DOHH2 (cell line): ENCODE measurements around the gene OSBPL2.

Source experiments
- H3F3A ChIP-seq: fragments of 200-600 bp; sonication (generic), shearing (Covaris generic); 2 replicates; pipeline ENCODE4 v1.6.0; 2016; ENCODE audit warnings: antibody characterized with exemption, mild to moderate bottlenecking; ENCODE audit not compliant: control insufficient read depth, insufficient read depth
- H3K27ac ChIP-seq: fragments of 200-600 bp; sonication (generic); 2 replicates; pipeline ENCODE4 v1.5.1; 2014; ENCODE audit warnings: low read depth, mild to moderate bottlenecking, low read length, moderate library complexity
- H3K27me3 ChIP-seq: fragments of 200-600 bp; sonication (generic); 2 replicates; pipeline ENCODE4 v1.6.1; 2014; ENCODE audit warnings: mild to moderate bottlenecking, low read length, mixed read lengths; ENCODE audit not compliant: control insufficient read depth
- H3K36me3 ChIP-seq: fragments of 200-600 bp; sonication (generic); 2 replicates; pipeline ENCODE4 v1.6.1; 2014; ENCODE audit warnings: mild to moderate bottlenecking, low read length, moderate library complexity, mixed read lengths; ENCODE audit not compliant: control insufficient read depth
- H3K4me1 ChIP-seq: fragments of 200-600 bp; sonication (generic); 2 replicates; pipeline ENCODE4 v1.6.1; 2014; ENCODE audit warnings: mild to moderate bottlenecking, low read length, mixed read lengths; ENCODE audit not compliant: control insufficient read depth
- H3K4me2 ChIP-seq: fragments of 200-600 bp; sonication (generic); 2 replicates; pipeline ENCODE4 v1.6.0; 2014; ENCODE audit warnings: mild to moderate bottlenecking, low read length, moderate library complexity
- H3K4me3 ChIP-seq: fragments of 200-600 bp; sonication (generic); 2 replicates; pipeline ENCODE4 v1.5.1; 2014; ENCODE audit warnings: mild to moderate bottlenecking, low read length, mixed read lengths
- H3K79me2 ChIP-seq: fragments of 200-600 bp; sonication (generic); 2 replicates; pipeline ENCODE4 v1.6.1; 2014; ENCODE audit warnings: mild to moderate bottlenecking, low read length, mixed read lengths; ENCODE audit not compliant: control insufficient read depth
- H3K9me2 ChIP-seq: fragments of 200-600 bp; sonication (generic); replicated peaks from 2 replicates; pipeline ENCODE4 v1.6.1; 2014; ENCODE audit warnings: mild to moderate bottlenecking, low read length, mixed read lengths; ENCODE audit not compliant: control insufficient read depth
- H3K9me3 ChIP-seq: fragments of 200-600 bp; sonication (generic); 2 replicates; pipeline ENCODE4 v1.6.1; 2014; ENCODE audit warnings: antibody characterized with exemption, low read length, mixed read lengths; ENCODE audit not compliant: control insufficient read depth, insufficient read depth
- H4K20me1 ChIP-seq: fragments of 200-600 bp; sonication (generic); 2 replicates; pipeline ENCODE4 v1.6.0; 2014; ENCODE audit warnings: low read depth, mild to moderate bottlenecking, antibody characterized with exemption, low read length, moderate library complexity; ENCODE audit not compliant: control insufficient read depth, insufficient read depth
- EZH2phosphoT487 ChIP-seq: fragments of 200-600 bp; sonication (generic); IDR thresholded peaks from 2 replicates; pipeline ENCODE4 v1.6.1; 2017; ENCODE audit warnings: borderline replicate concordance, mild to moderate bottlenecking, antibody characterized with exemption, low read length, moderate library complexity, mixed read lengths
- TF ChIP-seq, protein P1 (sequence below): fragments of 200-600 bp; sonication (generic); IDR thresholded peaks from one replicate; pipeline ENCODE4 v1.5.1; 2014; ENCODE audit warnings: antibody characterized with exemption, mild to moderate bottlenecking, low read depth, low read length; ENCODE audit not compliant: poor library complexity, severe bottlenecking

The OSBPL2 gene

GRCh38 chr20:62197801-62198200, 40.5 kb upstream of the OSBPL2 start:
- Histone ChIP-seq H3K27me3 (no peaks in the 10 kb centered on the region), H3K79me2 (peaks cover 17% of the 10 kb centered on the region), H3K9me3 (no peaks in the 10 kb centered on the region), H3K36me3 (peaks cover 59% of the 10 kb centered on the region), H4K20me1 (no peaks in the 10 kb centered on the region; the same call in 1 of the 2 replicates), H3K4me3 (no peak overlapping the region), H3K4me1 (peaks cover 54% of the 10 kb centered on the region), H3K9me2 (no peaks in the 10 kb centered on the region), H3F3A (peaks cover 17% of the 10 kb centered on the region), H3K27ac (no peak overlapping the region), H3K4me2 (no peak overlapping the region)
- TF ChIP-seq EZH2phosphoT487 = no peak
- TF ChIP-seq, protein P1, sequence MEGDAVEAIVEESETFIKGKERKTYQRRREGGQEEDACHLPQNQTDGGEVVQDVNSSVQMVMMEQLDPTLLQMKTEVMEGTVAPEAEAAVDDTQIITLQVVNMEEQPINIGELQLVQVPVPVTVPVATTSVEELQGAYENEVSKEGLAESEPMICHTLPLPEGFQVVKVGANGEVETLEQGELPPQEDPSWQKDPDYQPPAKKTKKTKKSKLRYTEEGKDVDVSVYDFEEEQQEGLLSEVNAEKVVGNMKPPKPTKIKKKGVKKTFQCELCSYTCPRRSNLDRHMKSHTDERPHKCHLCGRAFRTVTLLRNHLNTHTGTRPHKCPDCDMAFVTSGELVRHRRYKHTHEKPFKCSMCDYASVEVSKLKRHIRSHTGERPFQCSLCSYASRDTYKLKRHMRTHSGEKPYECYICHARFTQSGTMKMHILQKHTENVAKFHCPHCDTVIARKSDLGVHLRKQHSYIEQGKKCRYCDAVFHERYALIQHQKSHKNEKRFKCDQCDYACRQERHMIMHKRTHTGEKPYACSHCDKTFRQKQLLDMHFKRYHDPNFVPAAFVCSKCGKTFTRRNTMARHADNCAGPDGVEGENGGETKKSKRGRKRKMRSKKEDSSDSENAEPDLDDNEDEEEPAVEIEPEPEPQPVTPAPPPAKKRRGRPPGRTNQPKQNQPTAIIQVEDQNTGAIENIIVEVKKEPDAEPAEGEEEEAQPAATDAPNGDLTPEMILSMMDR = no peak

DNA sequence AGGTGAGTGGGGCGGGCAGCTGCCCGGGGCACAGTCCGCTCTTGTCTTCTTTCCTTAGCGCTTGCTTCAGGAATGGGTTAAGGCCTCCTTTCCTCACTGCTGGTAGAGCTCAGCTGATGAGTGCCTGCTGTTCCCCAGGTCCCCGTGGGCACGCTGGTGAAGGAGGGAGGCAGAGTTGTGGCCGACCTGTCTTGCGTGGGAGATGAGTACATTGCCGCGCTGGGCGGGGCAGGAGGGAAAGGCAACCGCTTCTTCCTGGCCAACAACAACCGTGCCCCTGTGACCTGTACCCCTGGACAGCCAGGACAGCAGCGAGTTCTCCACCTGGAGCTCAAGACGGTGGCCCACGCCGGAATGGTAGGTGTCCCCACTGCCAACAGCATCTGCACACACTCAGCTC, 39.8 kb upstream of the OSBPL2 start:
- Histone ChIP-seq H3F3A (peaks cover 15% of the 10 kb centered on the region; the same call in 1 of the 2 replicates), H4K20me1 (no peaks in the 10 kb centered on the region; the same call in 1 of the 2 replicates), H3K36me3 (peaks cover 59% of the 10 kb centered on the region), H3K4me3 (no peak overlapping the region), H3K27me3 (no peaks in the 10 kb centered on the region), H3K4me1 (peaks cover 59% of the 10 kb centered on the region), H3K4me2 (no peak overlapping the region), H3K9me3 (no peaks in the 10 kb centered on the region), H3K9me2 (no peaks in the 10 kb centered on the region), H3K27ac (no peak overlapping the region), H3K79me2 (peaks cover 14% of the 10 kb centered on the region)
- no peak for TF ChIP-seq EZH2phosphoT487
- TF ChIP-seq, protein P1 = no peak

GRCh38 chr20:62198931-62199330, 39.4 kb upstream of the OSBPL2 start:
- Histone ChIP-seq H3K27ac (no peak overlapping the region), H3K4me2 (no peak overlapping the region), H3K27me3 (no peaks in the 10 kb centered on the region), H3K9me3 (no peaks in the 10 kb centered on the region), H3F3A (peaks cover 15% of the 10 kb centered on the region; the same call in 1 of the 2 replicates), H4K20me1 (no peaks in the 10 kb centered on the region; the same call in 1 of the 2 replicates), H3K9me2 (no peaks in the 10 kb centered on the region), H3K36me3 (peaks cover 59% of the 10 kb centered on the region), H3K4me3 (no peak overlapping the region), H3K4me1 (peaks cover 60% of the 10 kb centered on the region), H3K79me2 (peaks cover 12% of the 10 kb centered on the region)
- TF ChIP-seq, protein P1 = no peak
- no peak for TF ChIP-seq EZH2phosphoT487
